GM18951 (cell line): ENCODE measurements around the gene RESP18.

Source experiments
- POLR2A ChIP-seq: IDR thresholded peaks from 4 replicates; pipeline ENCODE4 v1.6.1; 2011; ENCODE audit warnings: mild to moderate bottlenecking; ENCODE audit not compliant: insufficient read length, insufficient read depth; ENCODE audit errors: extremely low read depth
- in situ Hi-C: fragments of 300-500 bp; cut with MboI; formaldehyde crosslinking; loops from one replicate; pipeline ENCODE4 v1.12.0; 2022; ENCODE audit warnings: low sequenced_read_pairs, mixed read lengths, inconsistent platforms; ENCODE audit not compliant: unreplicated experiment

RESP18 gene

DNA sequence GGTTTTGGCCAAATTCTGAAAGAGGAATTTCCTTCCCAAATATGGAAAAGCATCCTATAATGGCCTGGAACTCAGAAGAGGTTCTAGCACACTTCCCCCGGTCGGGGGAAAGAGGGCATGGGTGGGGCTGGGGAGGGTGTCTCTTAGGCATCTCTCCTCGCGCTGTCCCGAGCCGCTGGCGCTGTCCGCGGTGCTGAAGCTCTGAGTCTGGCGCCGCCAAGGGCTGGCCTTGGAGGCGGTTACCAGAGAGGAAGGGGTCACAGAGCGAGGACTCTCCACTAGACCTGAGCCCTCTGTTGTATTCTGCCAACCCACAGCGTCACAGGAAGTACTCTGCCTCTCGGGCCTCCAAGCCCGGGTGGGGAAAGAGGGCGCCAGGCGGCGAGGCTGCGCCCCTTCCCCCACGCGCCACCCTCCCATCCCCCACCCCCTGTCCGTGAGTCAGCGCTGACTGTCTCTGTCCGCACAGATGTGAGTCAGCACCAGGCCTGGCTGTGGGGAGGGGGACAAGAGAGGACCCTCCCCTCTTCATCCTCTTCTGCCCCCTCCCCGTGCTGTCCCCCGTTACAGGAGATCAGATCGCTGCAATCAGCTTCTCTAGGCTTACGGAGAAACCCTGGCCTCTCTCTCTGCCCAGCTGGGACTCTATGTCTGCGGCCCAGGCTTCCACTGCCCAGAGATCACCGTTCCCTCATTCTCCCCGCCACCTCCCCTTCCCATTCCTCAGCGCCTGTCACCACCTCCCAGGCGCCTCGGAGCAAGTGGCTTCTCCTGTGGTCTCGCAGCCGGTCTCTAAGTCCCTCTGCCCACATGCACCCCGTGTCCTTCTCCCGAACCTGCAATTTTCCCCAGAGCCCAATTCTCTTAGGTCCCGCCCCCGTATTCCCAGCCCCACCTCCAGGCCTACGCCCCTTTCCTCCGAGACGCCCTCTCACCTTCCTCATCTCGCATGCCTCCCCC is 24.1 kb downstream of the RESP18 start:
- in situ Hi-C loops, result loop anchor here (10.0 kb wide), 1 partner anchor 154 kb away; no protein-coding TSS in a partner anchor
- no peak for TF ChIP-seq POLR2A

- in situ Hi-C loops, result loop anchor here (10.0 kb wide), 1 partner anchor 151 kb away; no protein-coding TSS in a partner anchor
These were observed 26.5 kb downstream of the RESP18 start for GRCh38 chr2:219306047-219306446.

GRCh38 chr2:219304223-219304622 is 28.3 kb downstream of the RESP18 start:
- TF ChIP-seq POLR2A, result no peak
- in situ Hi-C loops, result loop anchor here (10.0 kb wide), 1 partner anchor 149 kb away; no protein-coding TSS in a partner anchor

More at GRCh38 chr2:219306047-219306446, 26.5 kb downstream of the RESP18 start:
- TF ChIP-seq POLR2A, result no peak

DNA sequence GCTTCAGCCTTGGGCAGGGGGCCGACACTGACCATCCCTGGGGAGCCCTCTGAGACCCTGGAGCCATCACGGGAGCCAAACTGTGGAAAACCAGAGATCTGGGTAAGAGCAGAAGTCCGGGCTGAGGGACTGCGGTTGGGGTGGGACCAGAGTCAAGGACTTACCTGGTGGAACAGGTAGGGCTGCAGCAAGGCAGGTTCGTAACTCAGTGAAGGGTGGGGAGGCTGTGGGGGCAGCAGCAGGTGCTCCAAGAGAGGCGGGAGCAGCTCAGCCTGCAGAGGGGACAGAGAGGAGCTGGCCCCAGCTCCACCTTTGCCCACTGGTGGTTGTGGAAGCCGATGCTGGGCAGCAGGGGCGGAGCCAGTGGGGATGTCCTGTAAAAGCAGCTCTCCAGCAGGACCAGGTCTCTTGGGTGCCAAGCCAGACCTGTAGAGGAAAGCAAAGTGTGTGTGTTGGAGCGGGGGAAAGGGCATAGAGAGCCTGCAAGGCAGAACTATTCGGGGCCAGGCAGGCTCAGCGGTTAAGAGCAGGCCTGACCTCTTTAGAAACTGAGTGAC is 30.1 kb downstream of the RESP18 start:
- in situ Hi-C loops, result loop anchor here (10.0 kb wide), 1 partner anchor 148 kb away; no protein-coding TSS in a partner anchor
- TF ChIP-seq POLR2A, result no peak

- in situ Hi-C loops, result loop anchor here (10.0 kb wide), 1 partner anchor 145 kb away; no protein-coding TSS in a partner anchor
- no peak for TF ChIP-seq POLR2A
These were observed 32.5 kb downstream of the RESP18 start for GRCh38 chr2:219300022-219300421.

DNA sequence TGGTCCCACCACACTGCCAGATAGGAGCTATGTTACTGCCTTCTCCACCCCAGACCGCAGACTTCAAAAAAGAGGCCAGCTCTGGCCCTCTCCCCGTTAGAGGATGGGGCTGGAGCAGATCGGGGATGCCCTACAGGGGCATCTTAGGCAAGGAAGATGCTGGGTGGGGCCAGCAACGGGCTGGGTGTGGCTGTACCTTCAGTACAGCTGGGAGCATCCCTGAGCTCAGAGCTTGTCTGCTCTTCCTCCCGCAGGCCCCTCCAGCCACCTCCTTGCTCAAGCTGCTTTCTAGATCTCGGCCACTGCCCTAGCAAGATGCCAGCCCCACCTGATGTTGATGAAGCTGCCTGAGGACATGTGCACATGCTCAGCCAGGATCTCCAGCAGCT is 33.2 kb downstream of the RESP18 start:
- in situ Hi-C loops, result no loop called here
- no peak for TF ChIP-seq POLR2A

GRCh38 chr2:219298759-219299371 is 33.7 kb downstream of the RESP18 start:
- in situ Hi-C loops, result no loop called here
- TF ChIP-seq POLR2A, result no peak

GRCh38 chr2:219297766-219298456 is 34.6 kb downstream of the RESP18 start:
- in situ Hi-C loops, result no loop called here
- TF ChIP-seq POLR2A, result no peak

GRCh38 chr2:219296631-219297391 is 35.7 kb downstream of the RESP18 start:
- in situ Hi-C loops, result no loop called here
- no peak for TF ChIP-seq POLR2A

GRCh38 chr2:219296142-219296541 is 36.4 kb downstream of the RESP18 start:
- in situ Hi-C loops, result no loop called here
- TF ChIP-seq POLR2A, result no peak

DNA sequence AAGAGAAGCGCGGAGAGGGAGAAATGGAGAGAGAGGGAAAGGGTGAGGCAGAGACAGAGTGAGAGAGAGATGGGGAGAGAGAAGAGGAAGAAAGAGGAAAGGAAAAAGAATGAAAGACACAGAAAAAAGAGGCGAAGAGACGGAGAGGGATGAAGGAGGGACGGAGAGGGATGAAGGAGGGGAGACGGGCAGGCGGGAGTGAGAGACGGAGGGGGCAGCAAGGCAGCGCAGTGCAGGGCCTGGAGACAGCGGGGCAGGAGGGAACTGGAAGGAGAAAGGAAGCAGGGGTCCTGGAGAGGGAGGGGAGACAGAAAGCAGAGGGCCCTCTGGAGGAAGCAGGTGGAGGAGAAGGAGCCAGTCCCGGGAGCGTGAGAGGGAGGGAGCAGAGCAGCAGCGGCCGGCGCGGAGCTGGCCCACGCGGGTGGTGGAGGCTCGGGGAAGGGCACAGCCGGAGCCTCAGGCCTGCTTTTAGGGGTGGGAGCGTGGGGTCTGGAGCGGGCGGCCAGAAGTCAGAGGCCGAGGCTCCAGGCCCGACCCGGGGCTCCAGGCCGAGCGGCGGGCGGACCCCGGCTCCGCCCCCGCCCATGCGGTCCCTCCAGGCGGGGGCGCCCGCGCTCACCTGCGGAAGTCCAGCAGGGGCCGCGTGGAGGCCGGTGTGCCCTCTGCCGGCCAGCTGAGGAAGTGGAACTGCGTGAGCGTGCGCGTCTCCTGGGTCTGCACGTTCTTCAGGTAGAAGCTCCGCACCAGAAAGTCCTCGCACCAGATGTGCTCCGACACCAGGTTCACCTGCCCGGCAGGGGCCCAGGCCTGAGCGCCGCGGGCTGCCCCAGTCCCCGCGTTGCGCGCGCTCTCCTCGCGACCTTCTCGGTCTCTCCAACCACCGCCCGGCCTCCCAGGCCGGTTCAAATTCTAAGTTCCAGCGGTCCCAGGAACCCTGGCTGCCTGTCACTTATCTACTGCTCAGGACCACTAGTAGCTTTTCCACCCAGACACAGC is 37.9 kb downstream of the RESP18 start:
- in situ Hi-C loops, result no loop called here
- TF ChIP-seq POLR2A, result peak; percentile 65

DNA sequence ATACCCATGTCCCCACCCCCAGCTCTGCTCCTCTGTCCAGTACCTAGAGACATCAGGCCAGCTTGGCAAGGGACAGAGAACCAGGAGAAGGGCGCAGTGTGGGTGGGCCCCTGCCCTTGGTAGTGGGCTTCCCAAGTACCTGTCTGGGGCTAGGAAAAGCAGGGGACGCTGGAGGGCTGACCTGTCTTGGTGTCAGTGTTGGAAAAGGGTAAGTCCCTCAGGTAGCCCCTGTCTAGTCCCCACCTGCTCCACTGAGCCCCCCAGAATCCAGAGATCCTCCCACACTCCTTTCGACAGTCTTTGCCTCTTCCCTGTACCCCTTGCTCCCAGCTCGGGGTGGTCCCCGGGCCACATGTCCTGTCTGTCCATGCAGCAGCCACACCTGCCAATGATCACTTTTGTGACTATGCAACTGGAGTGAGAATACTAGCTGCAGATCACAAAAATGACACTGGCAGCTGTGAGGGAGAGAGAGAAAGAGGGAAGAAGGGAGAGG is 38.8 kb downstream of the RESP18 start:
- TF ChIP-seq POLR2A, result no peak
- in situ Hi-C loops, result no loop called here
